Erythroblast (primary cell): ENCODE measurements around the gene LIG3.

ENCODE experiments used
- GATA1 ChIP-seq: IDR thresholded peaks from 2 replicates; pipeline ENCODE4 v1.6.1; 2011; ENCODE audit warnings: low read depth, mild to moderate bottlenecking, control low read depth, low read length, moderate library complexity
- POLR2A ChIP-seq: IDR thresholded peaks from 2 replicates; pipeline ENCODE4 v1.6.1; 2011; ENCODE audit warnings: mild to moderate bottlenecking, low read length

- no peak for TF ChIP-seq POLR2A
- no peak for TF ChIP-seq GATA1
Measured at GRCh38 chr17:35041390-35041789, 61.1 kb downstream of the LIG3 start.
